Panc1 (cell line): ENCODE measurements around the gene PER2. TPM values are rescaled to one million over a fixed set of nuclear protein-coding genes. Genes with fewer than 3 reads are reported as not detected.

Experiments
- ATAC-seq: fragments of 200-7000 bp; cut with Tn5 transposase; 2 replicates; pipeline ENCODE4 v1.9.1; 2020; ENCODE audit warnings: mild to moderate bottlenecking, moderate library complexity
- Bru-seq: library from RNA; stranded (reverse); fragments of 400-500 nt; gene quantifications from one replicate; lab custom pipeline; 2021; lab: Mats Ljungman, UMichigan
- BruChase-seq, 2 experiments: library from RNA; stranded (reverse); fragments of 400-500 nt; gene quantifications; one replicate each; lab custom pipeline; 2021; lab: Mats Ljungman, UMichigan
- BruUV-seq: library from RNA; stranded (reverse); fragments of 400-500 nt; replicated peaks from 2 replicates; lab custom pipeline; 2021; lab: Mats Ljungman, UMichigan
- CTCF ChIA-PET: fragments of 300-600 bp; sonication (Branson Sonifier 250); formaldehyde crosslinking; loops from one replicate; lab custom pipeline; 2022; ENCODE audit warnings: antibody characterized with exemption; lab: Charles Lee
- POLR2A ChIA-PET: fragments of 300-600 bp; sonication (Branson Sonifier 250); formaldehyde crosslinking; loops from one replicate; lab custom pipeline; 2022; ENCODE audit warnings: antibody characterized with exemption; lab: Charles Lee
- DNase-seq: peaks from one replicate; pipeline ENCODE4 v3.0.0-alpha.2; 2010; ENCODE audit warnings: low read depth, low spot score
- H3K27ac ChIP-seq: 2 replicates; pipeline ENCODE4 v1.5.1; 2011; ENCODE audit warnings: mild to moderate bottlenecking, low read length, inconsistent platforms
- H3K27me3 ChIP-seq: fragments of 200-500 bp; sonication (Bioruptor generic); 2 replicates; pipeline ENCODE4 v1.6.0; 2014; ENCODE audit warnings: low read length, inconsistent platforms; ENCODE audit not compliant: control insufficient read depth, insufficient read depth
- H3K36me3 ChIP-seq: fragments of 200-500 bp; sonication (Bioruptor generic); 2 replicates; pipeline ENCODE4 v1.5.1; 2014; ENCODE audit warnings: inconsistent platforms, mild to moderate bottlenecking, low read length, moderate library complexity; ENCODE audit not compliant: control insufficient read depth, insufficient read depth
- H3K4me1 ChIP-seq: 2 replicates; pipeline ENCODE4 v1.5.1; 2011; ENCODE audit warnings: inconsistent platforms, mild to moderate bottlenecking, low read length, moderate library complexity; ENCODE audit not compliant: control insufficient read depth, insufficient read depth
- H3K4me3 ChIP-seq, 2 experiments: 2 replicates each; pipeline ENCODE4 v1.5.1; 2011 to 2012; ENCODE audit warnings: low read depth in 2 of 2, low read length in 2 of 2, mild to moderate bottlenecking in 2 of 2, inconsistent platforms in 1 of 2, moderate library complexity in 1 of 2
- H3K9me3 ChIP-seq: fragments of 200-500 bp; sonication (Bioruptor generic); 2 replicates; pipeline ENCODE4 v1.5.1; 2014; ENCODE audit warnings: low read depth, mild to moderate bottlenecking, inconsistent platforms, low read length, moderate library complexity; ENCODE audit not compliant: control insufficient read depth, insufficient read depth
- CTCF ChIP-seq: fragments of 450-650 bp; IDR thresholded peaks from 2 replicates; pipeline ENCODE4 v1.5.1; 2017; ENCODE audit warnings: mild to moderate bottlenecking
- POLR2AphosphoS5 ChIP-seq: IDR thresholded peaks from 2 replicates; pipeline ENCODE4 v1.6.1; 2012; ENCODE audit warnings: mild to moderate bottlenecking, low read depth, low read length, moderate library complexity
- REST ChIP-seq, 2 experiments: IDR thresholded peaks; 2 replicates each; pipeline ENCODE4 v1.6.1; 2011 to 2012; ENCODE audit warnings: low read depth in 2 of 2, control low read depth in 1 of 2, low read length in 1 of 2, mild to moderate bottlenecking in 1 of 2, moderate library complexity in 1 of 2; ENCODE audit not compliant: insufficient read depth in 1 of 2
- SIN3A ChIP-seq: IDR thresholded peaks from 2 replicates; pipeline ENCODE4 v1.6.1; 2012; ENCODE audit warnings: low read depth, mild to moderate bottlenecking, low read length, moderate library complexity, borderline replicate concordance; ENCODE audit not compliant: insufficient read depth
- TCF7L2 ChIP-seq: IDR thresholded peaks from 2 replicates; pipeline ENCODE4 v1.6.1; 2011; ENCODE audit warnings: mild to moderate bottlenecking, low read depth, low read length, inconsistent platforms
- in situ Hi-C: cut with HindIII; loops from 2 replicates; pipeline ENCODE4 v1.10.0; 2016; ENCODE audit warnings: low sequenced_read_pairs, low pct_unique_long_range_greater_than_20kb
- intact Hi-C: fragments of 100-400 bp; cut with micrococcal nuclease; formaldehyde crosslinking; loops from one replicate; pipeline ENCODE4 v1.10.0; 2022; ENCODE audit not compliant: unreplicated experiment
- long read RNA-seq: library from polyadenylated mRNA; unstranded; transcript quantifications from one replicate; pipeline ENCODE4 v2.0.0, GENCODE V29; 2021; ENCODE audit not compliant: unreplicated experiment
- polyA plus RNA-seq: library from polyadenylated mRNA; unstranded; fragments of >200 nt; gene quantifications from one replicate; pipeline ENCODE4 v1.2.1, GENCODE V29; 2012; ENCODE audit warnings: missing spikeins; ENCODE audit not compliant: insufficient read length
- total RNA-seq: library from RNA; stranded (reverse); gene quantifications from one replicate; pipeline ENCODE4 v1.2.1, GENCODE V29; 2021; ENCODE audit not compliant: unreplicated experiment

The PER2 gene
- total RNA-seq (9.9 TPM), Bru-seq, nascent RNA (percentile 64 among the genes with signal in this experiment), BruChase-seq, experiment 1, labeled RNA remaining after a 2-hour chase (percentile 67 among the genes with signal in this experiment), BruChase-seq, experiment 2, labeled RNA remaining after a 6-hour chase (percentile 65 among the genes with signal in this experiment)
- 3.4 TPM for polyA plus RNA-seq
- long read RNA-seq, partial matches to known transcripts, result 7 of 12 reads
- long read RNA-seq, other reads (novel, unspliced or antisense), result 5 of 12 reads

- no peak for DNase-seq
- H3K4me1 ChIP-seq, result peaks cover 35% of the 10 kb centered on the region
- peak within 1 kb of the TSS; percentile 82 to 87 for H3K4me3 ChIP-seq
- no TSS peak for BruUV-seq
- ATAC-seq, result peak; percentile 65
- intact Hi-C loops (no loop called here), in situ Hi-C loops (no loop called here)
- ChIA-PET CTCF (no interaction called here), POLR2A (interaction anchor here (0.6 kb wide), 1 partner anchor 554 kb away, joined by 3 read pairs; no protein-coding TSS in a partner anchor)
- no peaks in the 10 kb centered on the region for H3K9me3 ChIP-seq
- no peaks in the 10 kb centered on the region for H3K27me3 ChIP-seq
- H3K36me3 ChIP-seq, result no peaks in the 10 kb centered on the region; the same call in 1 of the 2 replicates
- TF ChIP-seq POLR2AphosphoS5 (no peak), REST (IDR thresholded peaks at IDR 0.05; ENCODE audit: insufficient read depth in 1 of 2, low read depth in 2 of 2, low read length in 1 of 2) (no peak), CTCF (no peak; the same call in 1 of the 2 replicates), TCF7L2 (no peak), SIN3A (no peak)
- peak within 1 kb of the TSS; percentile 89 for H3K27ac ChIP-seq
Observed at GRCh38 chr2:238287737-238288649, at the start of gene PER2. PER2 (minus strand) TSS chr2:238288610; CDS start chr2:238277936, 10,674 bp downstream.

GRCh38 chr2:238337846-238338245 lies 49.4 kb upstream of the PER2 start:
- H3K27ac ChIP-seq, result no peak overlapping the region
- ChIA-PET CTCF (no interaction called here), POLR2A (no interaction called here)
- in situ Hi-C loops, result no loop called here
- no peak for ATAC-seq
- no peaks in the 10 kb centered on the region for H3K9me3 ChIP-seq
- H3K36me3 ChIP-seq, result no peaks in the 10 kb centered on the region
- DNase-seq, result no peak
- no peaks in the 10 kb centered on the region for H3K4me1 ChIP-seq
- H3K27me3 ChIP-seq, result no peaks in the 10 kb centered on the region
- BruUV-seq, result no TSS peak
- intact Hi-C loops, result no loop called here
- no peak overlapping the region for H3K4me3 ChIP-seq
- TF ChIP-seq CTCF (no peak), TCF7L2 (no peak), REST (IDR thresholded peaks at IDR 0.05; ENCODE audit: insufficient read depth in 1 of 2, low read depth in 2 of 2, low read length in 1 of 2) (no peak), POLR2AphosphoS5 (no peak), SIN3A (no peak)
